OCI-LY3 (cell line): ENCODE results near the gene SIGLEC6.

Source experiments
- EZH2phosphoT487 ChIP-seq: fragments of 200-600 bp; shearing (Covaris generic); IDR thresholded peaks from 2 replicates; pipeline ENCODE4 v1.6.1; 2018; ENCODE audit warnings: antibody characterized with exemption, mixed run types, low read depth
- TF ChIP-seq, protein P1 (sequence below): fragments of 200-600, 300-600 bp; sonication (generic); IDR thresholded peaks from 2 replicates; pipeline ENCODE4 v1.5.1; 2014; ENCODE audit warnings: antibody characterized with exemption, low read length, low read depth

DNA sequence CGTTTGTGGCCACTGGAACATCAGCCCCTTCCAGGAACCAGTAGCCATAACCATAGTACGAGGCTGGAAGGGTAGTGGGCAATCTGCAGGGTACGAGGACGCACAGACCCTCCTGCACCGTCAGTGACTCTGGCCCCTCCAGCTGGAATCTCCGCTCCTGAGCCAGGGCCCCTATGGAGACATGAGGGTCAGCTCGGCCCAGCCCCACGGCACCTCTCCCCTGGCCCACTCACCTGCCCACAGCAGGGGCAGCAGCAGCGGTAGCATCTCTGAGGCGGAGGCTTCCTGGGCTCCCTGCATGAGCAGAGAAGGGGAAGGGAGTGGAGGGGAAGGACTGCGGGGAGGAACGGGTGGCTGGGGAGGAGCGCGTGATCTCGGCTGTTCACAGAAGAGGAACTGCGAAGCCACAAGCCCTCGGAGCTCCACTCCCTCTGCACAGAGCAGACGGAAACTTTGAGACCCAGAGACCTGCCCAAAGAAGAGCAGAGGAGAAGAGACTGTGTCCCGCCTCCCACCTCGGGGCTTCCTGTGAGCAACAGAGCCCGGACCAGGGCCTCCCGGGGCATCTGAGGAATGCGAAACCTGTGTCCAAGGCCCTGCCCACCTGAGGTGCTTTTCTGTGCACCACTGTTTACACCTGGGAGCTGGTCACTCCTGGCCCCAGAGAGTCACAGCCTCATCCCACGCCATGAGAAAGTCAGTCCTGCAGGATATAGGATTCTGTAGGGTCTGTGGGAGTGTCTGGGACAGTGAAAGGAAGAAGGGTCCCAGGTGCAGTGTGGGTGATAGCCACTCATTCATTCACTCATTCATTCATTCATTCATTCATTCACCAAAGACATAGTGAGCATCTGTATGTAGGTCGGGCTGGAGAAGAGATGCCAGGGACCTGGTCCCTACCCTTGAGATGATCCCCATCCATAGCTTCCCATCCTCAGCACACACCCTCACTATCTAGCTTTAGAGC, at the start of gene SIGLEC6:
- TF ChIP-seq, protein P1, sequence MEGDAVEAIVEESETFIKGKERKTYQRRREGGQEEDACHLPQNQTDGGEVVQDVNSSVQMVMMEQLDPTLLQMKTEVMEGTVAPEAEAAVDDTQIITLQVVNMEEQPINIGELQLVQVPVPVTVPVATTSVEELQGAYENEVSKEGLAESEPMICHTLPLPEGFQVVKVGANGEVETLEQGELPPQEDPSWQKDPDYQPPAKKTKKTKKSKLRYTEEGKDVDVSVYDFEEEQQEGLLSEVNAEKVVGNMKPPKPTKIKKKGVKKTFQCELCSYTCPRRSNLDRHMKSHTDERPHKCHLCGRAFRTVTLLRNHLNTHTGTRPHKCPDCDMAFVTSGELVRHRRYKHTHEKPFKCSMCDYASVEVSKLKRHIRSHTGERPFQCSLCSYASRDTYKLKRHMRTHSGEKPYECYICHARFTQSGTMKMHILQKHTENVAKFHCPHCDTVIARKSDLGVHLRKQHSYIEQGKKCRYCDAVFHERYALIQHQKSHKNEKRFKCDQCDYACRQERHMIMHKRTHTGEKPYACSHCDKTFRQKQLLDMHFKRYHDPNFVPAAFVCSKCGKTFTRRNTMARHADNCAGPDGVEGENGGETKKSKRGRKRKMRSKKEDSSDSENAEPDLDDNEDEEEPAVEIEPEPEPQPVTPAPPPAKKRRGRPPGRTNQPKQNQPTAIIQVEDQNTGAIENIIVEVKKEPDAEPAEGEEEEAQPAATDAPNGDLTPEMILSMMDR = no peak
- TF ChIP-seq EZH2phosphoT487 = no peak
